CD4-positive, alpha-beta T cell treated with Interleukin-4 for 4 hours (primary cell): Measurements from ENCODE around the gene ATP13A1.
"Not testable (repeated sequence)": the region's sequence is repeated elsewhere in the genome, so short reads cannot be mapped to it uniquely, and the experiment has no call there.

Source experiments
- DNase-seq: peaks from one replicate; pipeline ENCODE4 v3.0.0-alpha.2; 2020

ATP13A1 gene

GRCh38 chr19:19618219-19619051, 45.0 kb downstream of the ATP13A1 start, which contains the start of gene PBX4:
Gene PBX4 (minus strand): TSS chr19:19618687. CDS start chr19:19618629, 58 bp downstream.
- peak; percentile 99 for DNase-seq

GRCh38 chr19:19615086-19615485, 48.4 kb downstream of the ATP13A1 start:
- DNase-seq, result peak; percentile 84

- DNase-seq, result no peak
Observed at GRCh38 chr19:19613506-19613905, 50.0 kb downstream of the ATP13A1 start.

- no peak for DNase-seq
Observed at GRCh38 chr19:19610376-19611202, 52.9 kb downstream of the ATP13A1 start.

GRCh38 chr19:19606686-19607085, 56.8 kb downstream of the ATP13A1 start:
- DNase-seq, result not testable (repeated sequence)

GRCh38 chr19:19606021-19606420, 57.5 kb downstream of the ATP13A1 start:
- peak; percentile 94 for DNase-seq

GRCh38 chr19:19602713-19603324, 60.7 kb downstream of the ATP13A1 start:
- no peak for DNase-seq

GRCh38 chr19:19602136-19602712, 61.3 kb downstream of the ATP13A1 start:
- DNase-seq, result peak; percentile 80

- peak; percentile 24 for DNase-seq
Observed at GRCh38 chr19:19600793-19601330, 62.6 kb downstream of the ATP13A1 start.

GRCh38 chr19:19598728-19599451, 64.6 kb downstream of the ATP13A1 start:
- DNase-seq, result peak; percentile 85

GRCh38 chr19:19597809-19598306, 65.6 kb downstream of the ATP13A1 start:
- DNase-seq, result peak; percentile 92
